Measurements from ENCODE around the gene POLR2E. TPM values are rescaled to one million over a fixed set of nuclear protein-coding genes. Genes with fewer than 3 reads are reported as not detected.

The POLR2E gene
- total RNA-seq, 1 experiment from 2014 or later = 279 TPM

GRCh38 chr19:1038978-1039645, 56.1 kb downstream of the POLR2E start:
- TF ChIP-seq POLR2AphosphoS5 (IDR thresholded peaks at IDR 0.05; ENCODE audit: low read depth, low read length) (0 out of 2 replicates have a peak, but pooled peaks have one; percentile 4), CTCF (IDR thresholded peaks at IDR 0.05) (no peak)
- intact Hi-C loops (cut with micrococcal nuclease; ENCODE audit: unreplicated experiment) (no loop called here), in situ Hi-C loops (cut with HindIII; ENCODE audit: low pct_unique_long_range_greater_than_20kb, low sequenced_read_pairs) (no loop called here)
- Histone ChIP-seq H3K36me3 (ENCODE audit: control insufficient read depth, insufficient read depth, low read length) (peaks cover 6% of the 10 kb centered on the region; the same call in 1 of the 2 replicates), H3K27me3 (ENCODE audit: control insufficient read depth, insufficient read depth, low read length) (no peaks in the 10 kb centered on the region), H3K4me3 (ENCODE audit: low read depth in 2 of 2, low read length in 2 of 2) (peak overlapping the region; percentile 46 to 63), H3K27ac (ENCODE audit: low read length) (peak overlapping the region; percentile 82), H3K9me3 (ENCODE audit: control insufficient read depth, insufficient read depth, low read depth, low read length) (no peaks in the 10 kb centered on the region), H3K4me1 (ENCODE audit: control insufficient read depth, insufficient read depth, low read length) (peaks cover 19% of the 10 kb centered on the region)
- no TSS peak for BruUV-seq (replicated peaks)
- POLR2A ChIA-PET = interaction anchor here (0.6 kb wide), 1 partner anchor 11 kb away, joined by 9 read pairs; no protein-coding TSS in a partner anchor
- CTCF ChIA-PET = no interaction called here
- no peak for DNase-seq (ENCODE audit: low read depth, low spot score)
- peak; percentile 20; the same call in 1 of the 2 replicates for ATAC-seq

- peaks cover 12% of the 10 kb centered on the region for H3K4me1 ChIP-seq (ENCODE audit: control insufficient read depth, insufficient read depth, low read length)
- in situ Hi-C loops (cut with HindIII; ENCODE audit: low pct_unique_long_range_greater_than_20kb, low sequenced_read_pairs) = no loop called here
- BruUV-seq (replicated peaks) = no TSS peak
- no peak for DNase-seq (ENCODE audit: low read depth, low spot score)
- no peaks in the 10 kb centered on the region for H3K27me3 ChIP-seq (ENCODE audit: control insufficient read depth, insufficient read depth, low read length)
- POLR2A ChIA-PET = no interaction called here
- ATAC-seq = no peak
- H3K9me3 ChIP-seq (ENCODE audit: control insufficient read depth, insufficient read depth, low read depth, low read length) = no peaks in the 10 kb centered on the region
- H3K27ac ChIP-seq (ENCODE audit: low read length) = no peak overlapping the region
- peaks cover 6% of the 10 kb centered on the region; the same call in 1 of the 2 replicates for H3K36me3 ChIP-seq (ENCODE audit: control insufficient read depth, insufficient read depth, low read length)
- intact Hi-C loops (cut with micrococcal nuclease; ENCODE audit: unreplicated experiment) = no loop called here
- no peak for TF ChIP-seq CTCF (IDR thresholded peaks at IDR 0.05)
- no peak for TF ChIP-seq POLR2AphosphoS5 (IDR thresholded peaks at IDR 0.05; ENCODE audit: low read depth, low read length)
- TF ChIP-seq TCF7L2 (IDR thresholded peaks at IDR 0.05; ENCODE audit: low read depth, low read length) = no peak
- no peak for TF ChIP-seq SIN3A (IDR thresholded peaks at IDR 0.05; ENCODE audit: borderline replicate concordance, insufficient read depth, low read depth, low read length)
- no peak for TF ChIP-seq REST (IDR thresholded peaks at IDR 0.05; ENCODE audit: insufficient read depth in 1 of 2, low read depth in 2 of 2, low read length in 1 of 2)
- CTCF ChIA-PET = no interaction called here
- H3K4me3 ChIP-seq (ENCODE audit: low read depth in 2 of 2, low read length in 2 of 2) = no peak overlapping the region
Measured at GRCh38 chr19:1037621-1038064, 57.5 kb downstream of the POLR2E start.

Other genes with a start within 250 kb of the POLR2E start
- 0.57 TPM for gene ELANE, start 243.1 kb downstream of the POLR2E start, total RNA-seq (2021; ENCODE audit: unreplicated experiment)
- 9.9 TPM for gene CFD, start 235.7 kb downstream of the POLR2E start, total RNA-seq (2021; ENCODE audit: unreplicated experiment)
- gene MED16, start 202.2 kb downstream of the POLR2E start, total RNA-seq (2021; ENCODE audit: unreplicated experiment) = 39.5 TPM
- gene RNU6-9, start 201.9 kb downstream of the POLR2E start, total RNA-seq (2021; ENCODE audit: unreplicated experiment) = not detected
- 43.5 TPM for gene R3HDM4, start 182.2 kb downstream of the POLR2E start, total RNA-seq (2021; ENCODE audit: unreplicated experiment)
- gene KISS1R, start 178.0 kb downstream of the POLR2E start, total RNA-seq (2021; ENCODE audit: unreplicated experiment) = 0.92 TPM
- gene ARID3A, start 169.3 kb downstream of the POLR2E start, total RNA-seq (2021; ENCODE audit: unreplicated experiment) = 28.9 TPM
- 44.0 TPM for gene WDR18, start 111.0 kb downstream of the POLR2E start, total RNA-seq (2021; ENCODE audit: unreplicated experiment)
- 4.6 TPM for gene GRIN3B, start 95.0 kb downstream of the POLR2E start, total RNA-seq (2021; ENCODE audit: unreplicated experiment)
- gene TMEM259, start 74.3 kb downstream of the POLR2E start, total RNA-seq (2021; ENCODE audit: unreplicated experiment) = 193 TPM
- not detected for gene RNU6-2, start 73.9 kb downstream of the POLR2E start, total RNA-seq (2021; ENCODE audit: unreplicated experiment)
- gene CNN2, start 68.8 kb downstream of the POLR2E start, total RNA-seq (2021; ENCODE audit: unreplicated experiment) = 203 TPM
- gene ABCA7, start 55.3 kb downstream of the POLR2E start, total RNA-seq (2021; ENCODE audit: unreplicated experiment) = 47.5 TPM
- gene ARHGAP45, start 28.2 kb downstream of the POLR2E start, total RNA-seq (2021; ENCODE audit: unreplicated experiment) = 27.8 TPM
- 577 TPM for gene GPX4, start 8.6 kb upstream of the POLR2E start, total RNA-seq (2021; ENCODE audit: unreplicated experiment)
- 101 TPM for gene SBNO2, start 78.9 kb upstream of the POLR2E start, total RNA-seq (2021; ENCODE audit: unreplicated experiment)
- gene STK11, start 110.4 kb upstream of the POLR2E start, total RNA-seq (2021; ENCODE audit: unreplicated experiment) = 116 TPM
- gene CBARP, start 142.6 kb upstream of the POLR2E start, total RNA-seq (2021; ENCODE audit: unreplicated experiment) = 14.5 TPM
- 218 TPM for gene ATP5F1D, start 146.4 kb upstream of the POLR2E start, total RNA-seq (2021; ENCODE audit: unreplicated experiment)
- gene MIDN, start 153.2 kb upstream of the POLR2E start, total RNA-seq (2021; ENCODE audit: unreplicated experiment) = 118 TPM
- 66.6 TPM for gene CIRBP, start 174.0 kb upstream of the POLR2E start, total RNA-seq (2021; ENCODE audit: unreplicated experiment)
- 133 TPM for gene FAM174C, start 180.2 kb upstream of the POLR2E start, total RNA-seq (2021; ENCODE audit: unreplicated experiment)
- gene EFNA2, start 190.5 kb upstream of the POLR2E start, total RNA-seq (2021; ENCODE audit: unreplicated experiment) = 7.8 TPM

All from Panc1 (cell line).